ENCODE measurements around the gene STX11. TPM values are rescaled to one million over a fixed set of nuclear protein-coding genes. Genes with fewer than 3 reads are reported as not detected.

The STX11 gene
- total and polyA plus RNA-seq, 10 of the 15 experiments (the other 5 are each of a cell fraction or from before 2014, with no cell fraction given): 0.66 to 38.1 (median 19.8) TPM

GRCh38 chr6:144143106-144143505 is 7.2 kb upstream of the STX11 start:
- Histone ChIP-seq H3K4me2 (ENCODE audit: control insufficient read depth, insufficient read depth) (no peak overlapping the region), H2AFZ (ENCODE audit: control insufficient read depth, low read depth, low read length) (no peak overlapping the region), H3K79me2 (ENCODE audit: control insufficient read depth, insufficient read depth, low read length) (no peaks in the 10 kb centered on the region), H4K20me1 (ENCODE audit: control insufficient read depth, insufficient read depth) (no peaks in the 10 kb centered on the region), H3K4me3 (no peak overlapping the region), H3K36me3 (ENCODE audit: control insufficient read depth in 2 of 2, insufficient read depth in 2 of 2, low read length in 1 of 2) (no peaks in the 10 kb centered on the region), H3K27me3 (replicated peaks in 1 of 2; ENCODE audit: control insufficient read depth in 2 of 2, insufficient read depth in 2 of 2, low read length in 1 of 2) (no peaks in the 10 kb centered on the region), H3K4me1 (ENCODE audit: control insufficient read depth, insufficient read depth, low read length) (peaks cover 18% of the 10 kb centered on the region), H3K27ac (ENCODE audit: control insufficient read depth, insufficient read depth) (no peak overlapping the region), H3K9me3 (replicated peaks; ENCODE audit: control insufficient read depth, insufficient read depth, low read length) (no peaks in the 10 kb centered on the region), H3K9ac (ENCODE audit: control insufficient read depth, insufficient read depth, low read length) (no peak overlapping the region)
- ATAC-seq (no peak), DNase-seq (ENCODE audit: low read depth, low spot score) (no peak), FAIRE-seq (no peak)
- RAD21 ChIA-PET (ENCODE audit: unreplicated experiment): interaction anchor here (2.2 to 4.3 kb wide), 3 partner anchors 20 to 74 kb away, joined by 6 to 21 read pairs (median 8); no protein-coding TSS in a partner anchor
- in situ Hi-C loops (cut with MboI): no loop called here
- POLR2A ChIA-PET: interaction anchor here (0.8 to 1.2 kb wide), 6 partner anchors 9 to 74 kb away, joined by 3 to 6 read pairs (median 3); no protein-coding TSS in a partner anchor
- SMC1A ChIA-PET (ENCODE audit: uncharacterized antibody, unreplicated experiment): interaction anchor here (0.6 to 5.3 kb wide), 21 partner anchors 10 to 75 kb away, joined by 3 to 21 read pairs (median 4); no protein-coding TSS in a partner anchor
- WGBS (ENCODE audit: insufficient coverage, insufficient replicate concordance, low lambda C conversion rate, missing lambda C conversion rate): 96% methylated on average over 1 of the region's 1 CpG
- intact Hi-C loops (cut with micrococcal nuclease; ENCODE audit: unreplicated experiment): no loop called here
- TF ChIP-seq POLR2A (IDR thresholded peaks at IDR 0.05; ENCODE audit: low read depth, low read length): no peak
- TF ChIP-seq SUZ12 (IDR thresholded peaks at IDR 0.05; ENCODE audit: unreplicated experiment): no peak
- no peak for TF ChIP-seq PAX5 (IDR thresholded peaks at IDR 0.05; ENCODE audit: borderline replicate concordance, low read depth, low read length)
- TF ChIP-seq GABPA (IDR thresholded peaks at IDR 0.05; ENCODE audit: low read depth): no peak
- no peak for TF ChIP-seq CHD4 (IDR thresholded peaks at IDR 0.05)
- TF ChIP-seq BCL3 (IDR thresholded peaks at IDR 0.05; ENCODE audit: borderline replicate concordance, insufficient read depth, low read depth, low read length, poor library complexity, severe bottlenecking): no peak
- TF ChIP-seq ZBTB40 (IDR thresholded peaks at IDR 0.05; ENCODE audit: borderline replicate concordance): no peak
- TF ChIP-seq LARP7 (IDR thresholded peaks at IDR 0.05): no peak
- no peak for TF ChIP-seq KDM1A (IDR thresholded peaks at IDR 0.05; ENCODE audit: borderline replicate concordance)
- TF ChIP-seq SREBF1 (IDR thresholded peaks at IDR 0.05; ENCODE audit: low read length): no peak
- TF ChIP-seq KAT2A (conservative IDR thresholded peaks at IDR 0.05; ENCODE audit: control insufficient read depth, low read depth, low read length): no peak
- no peak for TF ChIP-seq NR2C2 (IDR thresholded peaks at IDR 0.05; ENCODE audit: borderline replicate concordance, control insufficient read depth, insufficient read length, low read depth)
- no peak for TF ChIP-seq NBN (IDR thresholded peaks at IDR 0.05)
- TF ChIP-seq RCOR1 (conservative IDR thresholded peaks at IDR 0.05; ENCODE audit: low read depth, low read length): no peak
- TF ChIP-seq STAT3 (IDR thresholded peaks at IDR 0.05; ENCODE audit: low read depth, low read length): no peak
- TF ChIP-seq ZBTB4 (CRISPR knock-in tag; IDR thresholded peaks at IDR 0.05): no peak
- CTCF ChIA-PET: interaction anchor here (0.8 to 2.1 kb wide), 10 partner anchors 11 to 203 kb away, joined by 3 to 7 read pairs (median 4); no protein-coding TSS in a partner anchor
- BruUV-seq (replicated peaks): no TSS peak

Data from GM12878 (cell line).